Measurements from ENCODE around the gene FLRT2.

The FLRT2 gene

DNA sequence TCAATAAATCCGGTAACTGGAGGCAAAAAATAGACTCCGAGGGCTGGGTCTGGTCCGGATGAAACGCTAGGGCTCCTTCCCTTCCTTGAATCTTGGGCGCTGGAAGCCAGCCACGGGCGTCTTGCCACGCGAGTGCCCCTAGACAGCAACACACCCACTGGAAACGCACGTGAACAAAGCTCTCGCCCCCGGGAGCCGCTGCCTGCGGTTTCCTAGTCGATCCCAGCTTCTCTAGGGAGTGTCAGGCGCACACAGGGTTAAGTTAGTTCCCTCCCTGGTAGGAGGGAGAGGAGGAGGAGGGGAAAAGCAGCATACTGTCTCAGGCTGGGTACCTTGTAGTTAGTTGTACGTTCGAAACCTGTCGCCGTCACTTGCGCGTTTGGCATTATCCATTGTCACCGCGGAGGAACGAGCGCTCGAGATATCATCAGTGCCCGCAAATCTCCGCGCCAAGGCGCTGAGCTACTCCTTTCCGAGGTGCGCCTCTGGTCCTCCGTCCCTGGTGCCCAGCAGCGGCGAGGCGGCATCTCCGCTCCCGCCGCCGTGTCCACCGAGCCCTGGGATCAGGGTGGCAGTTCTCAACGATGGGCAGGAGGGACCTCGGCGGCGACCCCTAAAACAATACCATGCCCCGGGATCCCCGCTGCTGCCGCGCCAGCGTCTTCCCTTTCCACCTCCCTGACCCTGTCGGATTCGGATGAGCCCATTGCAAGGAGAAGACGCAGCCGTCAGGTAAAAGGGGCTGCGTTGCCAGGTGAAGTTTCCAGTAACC lies at the start of gene FLRT2:
FLRT2 (plus strand) TSS at position 342 of the 772 bp plus-strand sequence. CDS start 91,371 bp downstream, outside the sequence.
- no peak for DNase-seq

- no peak for DNase-seq
These were observed 48.5 kb upstream of the FLRT2 start for GRCh38 chr14:85481471-85481870.

DNA sequence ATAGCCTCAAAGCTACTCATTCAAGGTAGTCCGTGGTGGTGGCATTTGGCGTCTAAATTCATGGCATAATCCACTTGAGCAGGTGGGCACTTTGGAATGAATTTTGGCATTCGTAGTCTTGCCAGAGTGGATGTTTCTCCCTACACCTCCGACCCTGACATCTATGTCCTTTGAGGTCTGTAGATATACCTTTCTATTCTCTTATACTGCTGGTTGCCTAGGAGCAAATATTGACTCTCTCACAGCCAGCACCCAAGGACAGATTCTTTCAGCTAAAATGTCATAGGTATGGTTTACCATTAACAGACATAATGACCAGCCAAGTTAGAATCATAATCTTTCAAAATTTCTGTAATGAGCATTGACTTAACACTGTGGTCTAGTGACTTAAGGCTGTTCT lies 47.4 kb upstream of the FLRT2 start:
- DNase-seq, result no peak

DNA sequence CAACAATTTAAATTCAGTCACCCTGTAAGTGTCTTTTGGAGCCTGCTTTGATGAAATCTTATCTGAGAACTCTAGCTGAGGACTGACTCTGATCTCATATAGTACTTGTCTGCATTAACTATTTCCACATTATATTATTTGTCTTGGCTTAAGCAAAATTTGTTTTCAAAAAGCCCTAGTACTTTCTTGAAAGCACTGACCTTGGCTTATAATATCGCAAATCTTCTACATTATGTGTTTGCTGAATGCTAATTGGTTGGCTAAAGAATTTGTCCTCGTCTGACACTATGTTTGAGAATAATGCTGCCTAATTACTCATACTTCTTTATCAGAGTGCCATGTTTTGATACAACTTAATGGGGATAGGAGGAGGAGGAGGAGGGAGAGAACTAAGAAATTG lies 46.9 kb upstream of the FLRT2 start:
- DNase-seq, result no peak

- DNase-seq, result no peak
These were observed 46.3 kb upstream of the FLRT2 start for GRCh38 chr14:85483652-85484051.

GRCh38 chr14:85487215-85487614 lies 42.7 kb upstream of the FLRT2 start:
- DNase-seq, result no peak

DNA sequence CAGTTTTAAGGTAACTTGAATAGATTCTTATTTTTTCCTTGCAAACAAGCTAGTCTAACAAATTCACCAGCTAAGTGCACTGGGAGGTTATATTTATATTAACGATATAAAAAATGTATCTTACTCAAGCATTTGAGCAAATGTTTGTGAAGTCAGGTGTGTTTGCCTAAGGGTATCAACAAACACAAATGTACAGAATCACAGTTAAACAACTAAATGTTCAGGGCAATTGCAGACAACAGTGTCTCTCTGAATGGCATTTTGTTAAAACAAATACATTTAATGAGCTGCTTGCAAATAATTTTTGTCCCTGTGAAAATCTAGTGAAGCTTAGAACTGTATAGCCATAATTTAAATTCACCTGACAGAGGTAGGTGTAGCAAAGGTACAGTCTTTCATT lies 28.2 kb upstream of the FLRT2 start:
- no peak for DNase-seq

- DNase-seq, result no peak
These were observed 21.1 kb upstream of the FLRT2 start for GRCh38 chr14:85508863-85509262.

GRCh38 chr14:85512451-85512850 lies 17.5 kb upstream of the FLRT2 start:
- no peak for DNase-seq

DNA sequence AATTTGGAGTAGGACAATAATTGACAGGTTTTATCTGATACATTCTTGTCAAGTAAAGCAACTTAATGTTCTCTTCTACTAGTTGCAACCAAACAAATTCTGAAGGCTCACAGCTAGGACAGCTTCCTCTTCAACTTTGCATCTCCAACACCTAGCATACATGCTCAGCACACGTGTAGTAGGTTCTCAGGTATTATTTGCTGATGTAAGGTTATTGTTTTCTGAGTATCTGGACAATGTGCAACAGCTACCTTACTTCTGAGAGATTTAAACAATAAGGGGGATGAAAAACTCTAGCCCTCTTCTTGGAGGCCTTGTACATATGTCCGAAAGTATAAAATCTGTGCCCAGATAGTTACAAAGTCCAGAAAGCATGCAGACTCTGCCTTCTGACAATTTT lies 15.5 kb upstream of the FLRT2 start:
- no peak for DNase-seq

DNA sequence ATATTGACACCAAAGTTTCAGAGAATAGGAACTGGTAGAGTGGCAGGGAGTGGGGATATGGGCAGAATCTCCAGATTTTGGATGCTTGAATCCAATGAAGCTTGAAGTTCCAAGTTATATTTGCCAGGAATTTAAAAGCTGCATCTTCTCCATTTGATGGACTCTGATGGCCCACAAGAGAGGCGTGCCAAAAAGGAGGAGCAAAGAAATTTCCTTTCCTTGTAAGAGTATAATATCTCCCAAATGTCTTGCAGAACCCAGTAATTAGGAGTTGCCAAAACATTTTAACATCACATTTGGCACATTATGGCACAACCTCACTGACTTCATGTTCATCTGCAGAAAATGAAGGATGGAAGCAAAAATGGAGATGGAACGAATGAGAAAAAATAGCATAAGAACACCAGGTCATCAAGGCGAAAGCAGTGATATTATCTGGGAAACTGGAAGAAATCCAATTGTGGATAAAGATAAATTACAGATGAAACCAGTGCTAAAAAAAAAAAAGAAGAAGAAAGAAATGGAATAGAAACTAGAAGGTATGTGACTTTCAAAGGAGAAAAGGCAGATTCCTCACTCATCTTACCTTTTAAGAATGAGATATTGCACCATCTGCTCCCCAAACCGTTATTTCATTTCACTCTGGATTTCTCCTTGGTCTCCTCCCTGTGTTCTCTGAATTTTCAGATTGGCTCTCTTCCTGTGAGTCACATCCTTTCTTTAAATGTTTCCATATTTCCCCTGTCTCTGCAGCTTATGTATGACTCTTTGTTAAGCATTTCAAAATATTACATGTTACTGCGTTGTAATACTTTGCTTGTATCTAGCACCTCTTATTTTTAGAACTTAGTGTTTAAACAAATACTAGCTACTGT lies 13.5 kb upstream of the FLRT2 start:
- DNase-seq, result no peak

DNA sequence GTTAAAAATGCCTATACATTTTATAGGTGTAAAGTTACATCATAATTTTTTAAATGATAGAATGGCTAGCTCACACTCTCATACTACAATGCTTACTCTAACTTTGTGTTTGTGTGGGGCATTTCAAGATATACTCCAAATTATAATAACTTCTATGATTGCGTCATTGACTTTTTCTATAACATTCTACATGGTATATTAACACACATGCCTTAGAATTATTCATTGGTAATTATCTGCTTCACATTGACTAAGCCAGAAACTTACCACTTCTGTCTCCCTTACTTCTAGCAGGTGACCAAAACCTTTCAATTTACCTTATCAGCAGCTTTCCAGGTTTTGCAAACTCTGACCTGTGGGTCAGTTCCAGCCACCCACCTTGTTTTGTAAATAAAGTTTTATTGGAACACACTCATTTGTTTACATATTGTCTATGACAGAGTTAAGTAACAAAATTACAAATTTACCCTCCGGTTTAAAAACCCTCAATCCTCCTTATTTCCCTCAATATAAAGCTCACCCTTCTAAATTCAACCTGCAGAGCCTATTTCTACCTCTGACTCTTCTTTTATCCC lies 12.7 kb upstream of the FLRT2 start:
- no peak for DNase-seq

- no peak for DNase-seq
These were observed 10.2 kb upstream of the FLRT2 start for GRCh38 chr14:85519661-85520305.

DNA sequence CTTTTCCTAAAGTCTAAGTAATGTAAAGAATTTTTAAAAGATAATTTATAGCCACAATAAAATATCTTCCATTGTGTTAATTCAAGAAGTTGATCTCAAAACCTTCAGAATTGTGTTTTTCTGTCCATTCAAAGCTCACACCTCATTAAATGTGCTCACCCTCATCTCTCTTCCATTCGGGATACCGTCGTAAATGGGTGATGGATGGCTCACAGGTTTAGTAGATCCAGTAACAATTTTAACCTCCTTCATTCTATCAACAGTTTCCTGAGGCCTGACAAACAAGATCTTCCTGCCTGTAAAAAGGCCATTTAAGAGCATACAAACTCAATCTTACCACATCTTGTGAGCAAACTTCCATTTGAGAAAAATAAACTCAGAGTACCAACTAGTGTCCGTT lies 9.4 kb upstream of the FLRT2 start:
- no peak for DNase-seq

DNA sequence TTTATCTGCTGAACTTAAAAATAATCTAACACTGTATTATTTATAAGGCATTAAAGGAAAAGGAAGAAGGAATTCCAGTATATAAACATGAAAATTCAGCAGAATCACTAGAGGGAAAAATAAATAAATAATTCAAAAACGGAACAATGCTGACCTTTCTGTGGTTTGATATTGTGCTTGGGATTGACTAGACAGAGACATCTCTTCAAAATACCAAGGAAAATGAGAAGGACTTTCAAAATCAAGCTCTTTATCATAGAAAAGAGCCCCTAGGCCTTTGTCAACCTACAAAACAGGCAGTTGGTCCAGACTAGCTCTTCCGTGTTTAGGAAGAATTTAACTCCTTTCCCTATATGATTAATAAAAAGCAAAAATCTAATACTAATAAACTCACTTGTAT lies 6.3 kb upstream of the FLRT2 start:
- no peak for DNase-seq

DNA sequence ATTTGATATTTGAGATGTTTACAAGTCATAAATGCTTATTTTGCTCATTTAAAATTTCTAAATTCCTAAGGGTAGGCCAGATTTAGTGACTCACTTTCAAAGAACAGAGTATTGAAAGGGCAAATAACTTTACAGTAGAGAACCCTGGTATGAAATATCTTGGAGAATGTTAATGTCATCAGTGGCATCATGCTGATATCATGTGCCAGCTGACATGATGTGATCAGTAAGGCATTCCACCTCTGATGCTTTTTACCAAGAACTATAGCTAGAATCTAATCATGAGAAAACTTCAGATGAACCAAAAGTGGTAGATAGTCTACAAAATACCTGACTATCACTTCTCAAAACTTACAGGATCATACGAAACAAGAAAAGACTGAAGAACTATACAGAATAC lies 2.9 kb upstream of the FLRT2 start:
- no peak for DNase-seq

GRCh38 chr14:85527445-85528035 lies 2.4 kb upstream of the FLRT2 start:
- no peak for DNase-seq

DNA sequence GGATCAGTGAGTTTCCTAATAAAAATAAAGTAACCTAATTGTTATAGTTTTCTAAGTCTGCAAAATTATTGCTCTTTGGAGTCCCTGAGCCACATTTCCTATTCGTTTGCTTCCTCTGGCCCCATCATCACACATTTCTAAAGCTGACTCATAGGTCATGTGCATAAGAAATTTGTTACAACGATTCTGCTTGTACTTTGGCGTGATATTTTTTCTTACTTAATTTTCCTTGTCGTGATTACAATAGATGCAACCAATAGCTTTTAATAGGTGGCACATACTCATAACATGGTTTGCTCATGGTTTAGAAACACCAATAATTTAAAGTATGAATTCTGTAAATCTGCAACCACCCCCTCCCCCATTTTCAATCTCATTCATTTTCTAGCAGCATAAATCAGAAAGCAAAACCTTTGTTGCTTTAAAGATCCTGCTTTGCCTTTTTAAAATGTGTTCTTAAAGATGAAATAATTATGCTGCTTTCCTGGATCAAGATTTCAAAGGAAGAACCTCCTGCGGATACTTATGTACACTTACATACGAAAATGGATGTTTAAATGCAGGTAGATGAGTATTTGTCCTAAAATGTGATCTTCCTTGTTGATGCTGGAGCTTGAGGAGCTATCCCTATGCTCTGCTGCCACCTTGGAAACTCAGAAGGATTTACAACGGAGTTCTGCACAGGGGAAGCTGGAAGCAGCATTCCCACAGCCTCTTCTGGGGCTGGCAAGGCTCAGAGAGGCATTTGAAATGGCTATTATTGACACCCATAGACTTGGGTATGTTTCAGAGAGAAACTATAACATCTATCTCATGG lies 1.7 kb upstream of the FLRT2 start:
- no peak for DNase-seq

DNA sequence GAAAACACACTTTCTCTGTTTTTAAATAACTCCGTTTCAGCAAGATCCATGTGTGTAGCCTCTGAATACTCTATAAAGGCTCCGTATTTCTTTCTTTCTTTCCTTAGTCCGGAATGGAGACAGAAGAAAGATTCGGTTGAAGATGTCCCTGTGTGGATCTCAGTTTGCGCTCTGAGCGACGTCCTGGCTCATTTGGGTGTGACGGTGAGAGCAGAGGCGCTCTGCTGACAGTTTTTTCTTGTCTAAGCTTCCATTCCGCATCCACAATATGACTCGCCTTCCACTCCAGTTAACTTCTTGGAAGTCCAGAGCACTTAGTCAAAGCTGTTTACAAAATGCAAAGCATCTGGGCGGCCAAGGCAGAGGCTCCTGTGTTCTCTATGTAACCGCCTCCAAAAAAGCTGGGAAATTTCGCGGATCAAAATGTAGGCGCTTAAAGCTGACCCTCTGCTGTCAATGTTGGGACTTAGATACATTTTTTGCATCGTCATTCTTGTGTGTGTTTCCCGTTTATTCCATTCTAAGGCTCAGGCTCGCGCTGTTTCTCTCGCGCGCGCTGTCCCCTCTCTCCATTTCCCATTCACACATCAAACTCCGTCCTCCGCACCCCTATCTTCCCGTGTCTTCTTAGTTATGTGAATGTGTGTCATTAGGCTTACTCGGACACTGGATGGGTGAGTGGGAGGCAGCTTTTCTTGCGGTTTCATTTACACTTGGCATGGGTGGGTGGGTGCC lies 880 bp upstream of the FLRT2 start:
- no peak for DNase-seq

DNA sequence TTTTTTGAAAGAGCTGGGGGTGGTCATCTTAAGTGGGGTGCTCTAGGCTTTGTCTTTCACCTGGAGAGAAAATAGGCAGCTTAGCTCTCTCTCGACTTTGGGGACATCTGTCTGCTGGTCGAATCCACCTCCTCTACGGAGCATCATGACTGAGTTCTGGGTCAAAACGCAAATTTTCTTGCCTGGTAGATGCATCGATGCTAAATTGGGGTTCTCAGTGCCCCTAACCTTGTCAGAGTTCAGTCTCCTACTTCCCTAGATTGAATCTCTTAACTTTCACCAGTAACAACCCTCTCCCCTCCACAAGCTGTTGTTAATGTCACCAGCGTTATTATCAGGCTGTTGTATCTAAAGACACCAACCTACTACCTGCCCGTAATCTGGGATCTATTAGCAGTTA lies 682 bp downstream of the FLRT2 start:
- no peak for DNase-seq

GRCh38 chr14:85531141-85531586 lies 1.2 kb downstream of the FLRT2 start:
- DNase-seq, result no peak
